Aorta (tissue), 5 donors: ENCODE measurements around the gene ADAMTS17. TPM values are rescaled to one million over a fixed set of nuclear protein-coding genes. Genes with fewer than 3 reads are reported as not detected.
"Not testable (repeated sequence)": the region's sequence is repeated elsewhere in the genome, so short reads cannot be mapped to it uniquely, and the experiment has no call there.

Experiments
- ATAC-seq: fragments of 200-7000 bp; cut with Tn5 transposase; one replicate; pipeline ENCODE4 v1.9.1; 2022; ENCODE audit warnings: moderate library complexity; ENCODE audit not compliant: low FRiP score
- DNase-seq, 2 donors: peaks; one replicate each; pipeline ENCODE4 v3.0.0-alpha.2; 2020
- H3K27ac ChIP-seq, 2 donors: one replicate each; pipeline ENCODE4 v1.5.1; 2013; ENCODE audit warnings: low read length in 2 of 2, mild to moderate bottlenecking in 2 of 2, moderate library complexity in 2 of 2, control low read depth in 1 of 2, inconsistent platforms in 1 of 2, low read depth in 1 of 2
- H3K27me3 ChIP-seq, 2 donors: one replicate each; pipeline ENCODE4 v1.6.1; 2013; ENCODE audit warnings: control low read depth in 1 of 2, low read length in 1 of 2, mild to moderate bottlenecking in 1 of 2, moderate library complexity in 1 of 2; ENCODE audit not compliant: insufficient read depth in 2 of 2, control insufficient read depth in 1 of 2
- H3K36me3 ChIP-seq, 2 donors: one replicate each; pipeline ENCODE4 v1.6.1; 2013; ENCODE audit warnings: control low read depth in 1 of 2, low read length in 1 of 2, mild to moderate bottlenecking in 1 of 2; ENCODE audit not compliant: insufficient read depth in 2 of 2, control insufficient read depth in 1 of 2
- H3K4me1 ChIP-seq, 2 donors: one replicate each; pipeline ENCODE4 v1.6.1; 2013; ENCODE audit warnings: low read length in 2 of 2, control low read depth in 1 of 2, mild to moderate bottlenecking in 1 of 2, moderate library complexity in 1 of 2; ENCODE audit not compliant: insufficient read depth in 2 of 2, control insufficient read depth in 1 of 2
- H3K4me3 ChIP-seq, 2 donors: one replicate each; pipeline ENCODE4 v1.5.1; 2013; ENCODE audit warnings: low read length in 2 of 2, control low read depth in 1 of 2, mild to moderate bottlenecking in 1 of 2
- H3K9me3 ChIP-seq: one replicate; pipeline ENCODE4 v1.6.1; 2013; ENCODE audit warnings: mild to moderate bottlenecking, low read length; ENCODE audit not compliant: control insufficient read depth
- WGBS, 2 donors: extraction: QIAGEN DNeasy Blood & Tissue Kit; methylation state at CpG; one replicate each; pipeline ENCODE4 v1.1.7; 2013; 5-methylcytosine and 5-hydroxymethylcytosine counted together
- intact Hi-C, 2 donors: fragments of 100-400 bp; cut with DNase I; formaldehyde crosslinking; loops; one replicate each; pipeline versions ENCODE4 v1.14.2 to v1.15.0; 2022
- polyA plus RNA-seq, 2 donors: library from polyadenylated mRNA; stranded (reverse); fragments of 200-250 nt; gene quantifications; one replicate each; pipeline ENCODE4 v1.2.3, GENCODE V29; 2013
- total RNA-seq, 2 donors: library from RNA; stranded (reverse); fragmentation: NEBNext Ultra II Directional; extraction: Animal tissue kit (Norgen Biotek cat#: 25700); gene quantifications; one replicate each; pipeline ENCODE4 v1.2.1, GENCODE V29; 2021
- donor health status: healthy with polysubstance abuse.
- donor health status: Bipolar disorder and iron deficiency.
- donor health status: DM: no; HTN: no; CAD: no.
- donor health status: DM: no; HTN: no; CAD: no.
- donor health status: DM: yes; HTN: yes; CAD: no.

The ADAMTS17 gene
- total and polyA plus RNA-seq, 4 donors: 0.41 to 4.2 (median 1.8) TPM; not detected in 1

DNA sequence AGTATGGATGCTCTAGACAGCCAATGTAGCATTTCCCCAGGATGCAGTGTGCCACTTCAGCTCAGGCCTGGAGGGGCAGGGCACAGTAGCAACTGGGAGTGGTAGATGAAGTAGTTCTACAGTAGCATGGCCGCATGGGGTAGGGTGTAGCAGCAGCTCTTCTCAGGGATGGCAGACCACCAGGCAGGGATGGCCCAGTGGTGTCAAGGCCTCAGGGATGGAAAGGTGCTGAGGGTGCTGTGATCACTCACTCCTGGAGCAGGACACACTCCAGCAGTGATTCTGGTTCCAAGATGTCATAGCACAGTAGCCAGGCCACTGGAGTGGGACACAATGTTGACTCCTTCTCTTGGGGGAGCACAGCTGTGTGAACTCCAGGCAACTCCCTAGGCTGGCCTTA is 397.6 kb downstream of the ADAMTS17 start:
- ATAC-seq (no peak), DNase-seq (no peak)
- Histone ChIP-seq H3K36me3 (no peaks in the 10 kb centered on the region), H3K27ac (no peak overlapping the region), H3K9me3 (peaks cover 3% of the 10 kb centered on the region), H3K27me3 (no peaks in the 10 kb centered on the region), H3K4me1 (no peaks in the 10 kb centered on the region), H3K4me3 (no peak overlapping the region)
- 95 to 98% methylated on average over 1 of the region's 1 CpG for WGBS, 2 donors
- intact Hi-C loops: no loop called here

GRCh38 chr15:99943466-99943865 is 398.3 kb downstream of the ADAMTS17 start:
- 96% methylated on average over 7 of the region's 7 CpGs for WGBS, 2 donors
- Histone ChIP-seq H3K9me3 (peaks cover 3% of the 10 kb centered on the region), H3K36me3 (no peaks in the 10 kb centered on the region), H3K27ac (no peak overlapping the region), H3K4me3 (no peak overlapping the region), H3K27me3 (no peaks in the 10 kb centered on the region), H3K4me1 (no peaks in the 10 kb centered on the region)
- DNase-seq (no peak), ATAC-seq (no peak)
- intact Hi-C loops: no loop called here

GRCh38 chr15:99932676-99933402 is 408.9 kb downstream of the ADAMTS17 start:
- no peak overlapping the region for H3K4me3 ChIP-seq
- H3K9me3 ChIP-seq: no peaks in the 10 kb centered on the region
- ATAC-seq: no peak
- intact Hi-C loops: loop anchor here in 1 of 2 donors (5.0 kb wide), 1 partner anchor 404 kb away; no protein-coding TSS in a partner anchor
- H3K4me1 ChIP-seq: no peaks in the 10 kb centered on the region
- H3K27me3 ChIP-seq: no peaks in the 10 kb centered on the region
- WGBS, 2 donors: 86 to 95% methylated on average over 13 of the region's 13 CpGs
- DNase-seq: no peak
- no peak overlapping the region for H3K27ac ChIP-seq
- H3K36me3 ChIP-seq: no peaks in the 10 kb centered on the region

- no peaks in the 10 kb centered on the region for H3K27me3 ChIP-seq
- ATAC-seq (no peak), DNase-seq (no peak)
- no peaks in the 10 kb centered on the region for H3K36me3 ChIP-seq
- H3K4me3 ChIP-seq: no peak overlapping the region
- H3K27ac ChIP-seq: no peak overlapping the region
- WGBS, 2 donors: 90 to 91% methylated on average over 13 of the region's 13 CpGs
- intact Hi-C loops: loop anchor here in 1 of 2 donors (5.0 kb wide), 1 partner anchor 405 kb away; no protein-coding TSS in a partner anchor
- H3K4me1 ChIP-seq: no peaks in the 10 kb centered on the region
- H3K9me3 ChIP-seq: no peaks in the 10 kb centered on the region
Measured at GRCh38 chr15:99931703-99932603, 409.8 kb downstream of the ADAMTS17 start.

DNA sequence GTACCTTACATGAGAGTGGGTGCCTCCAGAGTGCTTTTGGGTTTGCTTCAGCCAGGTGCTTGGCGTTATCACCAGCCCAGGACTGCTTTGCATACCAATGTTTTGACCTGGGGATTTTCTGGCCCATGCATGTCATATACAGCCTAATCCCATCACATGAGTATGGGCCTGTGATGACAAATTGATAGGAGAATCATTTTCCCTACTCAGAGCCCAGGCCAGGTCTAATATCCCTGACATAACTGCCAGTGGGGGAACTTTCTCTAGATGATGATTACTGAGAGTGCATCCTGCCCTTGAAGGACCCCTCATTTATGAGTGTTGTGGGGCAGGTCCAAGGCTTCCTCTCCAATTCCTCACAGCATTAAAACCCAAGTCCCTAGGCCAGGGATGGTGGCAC is 411.1 kb downstream of the ADAMTS17 start:
- no peaks in the 10 kb centered on the region for H3K36me3 ChIP-seq
- no peak overlapping the region for H3K4me3 ChIP-seq
- 96 to 100% methylated on average over 1 of the region's 1 CpG for WGBS, 2 donors
- no peak overlapping the region for H3K27ac ChIP-seq
- H3K27me3 ChIP-seq: no peaks in the 10 kb centered on the region
- no peak for ATAC-seq
- no peaks in the 10 kb centered on the region for H3K9me3 ChIP-seq
- intact Hi-C loops: loop anchor here in 1 of 2 donors (5.0 kb wide), 1 partner anchor 407 kb away; no protein-coding TSS in a partner anchor
- no peaks in the 10 kb centered on the region for H3K4me1 ChIP-seq
- DNase-seq: no peak

DNA sequence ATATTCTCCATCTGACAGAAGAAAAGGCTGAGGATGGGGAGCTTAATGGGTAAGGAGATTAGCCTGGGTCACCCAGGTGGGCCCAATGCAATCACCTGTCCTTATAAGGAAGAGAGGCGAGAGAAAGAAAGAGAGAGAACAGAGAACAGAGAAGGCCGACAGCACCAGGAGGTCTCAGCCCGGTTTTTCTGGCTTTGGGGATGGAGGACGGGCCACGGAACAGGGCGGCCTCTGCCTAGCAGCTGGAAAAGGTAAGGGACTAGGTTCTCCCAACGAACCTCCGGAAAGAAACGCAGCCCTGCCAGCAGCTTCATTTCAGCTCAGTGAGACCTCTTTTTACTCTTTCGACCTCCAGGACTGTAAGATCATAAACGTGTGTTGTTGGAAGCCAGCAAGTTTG is 412.5 kb downstream of the ADAMTS17 start:
- H3K4me1 ChIP-seq: no peaks in the 10 kb centered on the region
- ATAC-seq (no peak), DNase-seq (no peak)
- no peaks in the 10 kb centered on the region for H3K27me3 ChIP-seq
- 90 to 93% methylated on average over 11 of the region's 11 CpGs for WGBS, 2 donors
- intact Hi-C loops: loop anchor here in 1 of 2 donors (2.0 kb wide), 2 partner anchors 204 to 410 kb away; no protein-coding TSS in a partner anchor
- no peaks in the 10 kb centered on the region for H3K9me3 ChIP-seq
- H3K4me3 ChIP-seq: no peak overlapping the region
- H3K36me3 ChIP-seq: no peaks in the 10 kb centered on the region
- H3K27ac ChIP-seq: no peak overlapping the region

DNA sequence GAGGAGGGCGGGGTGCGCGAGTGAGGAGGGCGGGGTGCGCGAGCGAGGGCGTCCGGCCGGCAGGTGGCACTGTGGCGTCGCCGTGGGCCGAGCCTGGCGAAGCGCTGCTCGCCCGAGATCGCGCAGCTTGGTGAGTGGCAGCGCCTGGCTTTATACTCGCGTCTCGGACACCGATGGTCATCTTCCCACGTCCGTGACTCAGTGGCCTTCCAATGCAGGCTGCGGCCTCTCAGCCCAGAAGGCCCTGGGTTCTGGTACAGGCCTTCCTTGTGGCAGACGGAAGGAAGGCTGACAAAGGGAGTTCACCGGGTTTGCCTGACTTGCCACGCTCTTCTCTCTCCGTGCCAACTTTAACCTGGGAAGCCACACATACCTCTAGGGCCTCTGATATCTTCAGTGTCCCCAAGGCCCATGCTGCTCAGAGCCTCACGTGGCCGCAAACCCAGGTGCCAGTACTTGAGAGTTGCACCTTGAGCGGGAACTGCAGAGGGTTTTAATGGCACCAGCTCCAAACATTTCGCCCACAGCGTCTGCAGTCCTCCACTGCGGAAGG is 413.3 kb downstream of the ADAMTS17 start:
- H3K27me3 ChIP-seq: no peaks in the 10 kb centered on the region
- peak overlapping the region in 1 of 2 donors; percentile 12 for H3K4me3 ChIP-seq
- 4 to 16% methylated on average over 24 to 38 of the region's 38 CpGs for WGBS, 2 donors
- H3K36me3 ChIP-seq: no peaks in the 10 kb centered on the region
- no peaks in the 10 kb centered on the region for H3K9me3 ChIP-seq
- peak; percentile 89 to 92 for DNase-seq
- intact Hi-C loops: loop anchor here in 1 of 2 donors (2.0 kb wide), 2 partner anchors 204 to 410 kb away; no protein-coding TSS in a partner anchor
- peak; percentile 97 for ATAC-seq
- H3K4me1 ChIP-seq: no peaks in the 10 kb centered on the region
- H3K27ac ChIP-seq: peak overlapping the region in 1 of 2 donors; percentile 43

DNA sequence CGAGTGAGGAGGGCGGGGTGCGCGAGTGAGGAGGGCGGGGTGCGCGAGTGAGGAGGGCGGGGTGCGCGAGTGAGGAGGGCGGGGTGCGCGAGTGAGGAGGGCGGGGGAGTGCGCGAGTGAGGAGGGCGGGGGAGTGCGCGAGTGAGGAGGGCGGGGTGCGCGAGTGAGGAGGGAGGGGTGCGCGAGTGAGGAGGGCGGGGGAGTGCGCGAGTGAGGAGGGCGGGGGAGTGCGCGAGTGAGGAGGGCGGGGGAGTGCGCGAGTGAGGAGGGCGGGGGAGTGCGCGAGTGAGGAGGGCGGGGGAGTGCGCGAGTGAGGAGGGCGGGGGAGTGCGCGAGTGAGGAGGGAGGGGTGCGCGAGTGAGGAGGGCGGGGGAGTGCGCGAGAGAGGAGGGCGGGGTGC is 415.2 kb downstream of the ADAMTS17 start:
- H3K4me1 ChIP-seq, ATAC-seq, H3K9me3 ChIP-seq, intact Hi-C loops, DNase-seq, H3K27ac ChIP-seq, H3K27me3 ChIP-seq, H3K36me3 ChIP-seq, H3K4me3 ChIP-seq: not testable (repeated sequence)
- WGBS, 2 donors: no CpG with 5 or more reads among the region's 48 CpGs
